GM19395 (cell line): ENCODE results near the gene INO80E.

Experiments used
- ATAC-seq: cut with Tn5 transposase; IDR thresholded peaks from one replicate; pipeline ENCODE4 v1.9.1; 2021; ENCODE audit warnings: mild to moderate bottlenecking, moderate library complexity; ENCODE audit not compliant: unreplicated experiment

INO80E gene

DNA sequence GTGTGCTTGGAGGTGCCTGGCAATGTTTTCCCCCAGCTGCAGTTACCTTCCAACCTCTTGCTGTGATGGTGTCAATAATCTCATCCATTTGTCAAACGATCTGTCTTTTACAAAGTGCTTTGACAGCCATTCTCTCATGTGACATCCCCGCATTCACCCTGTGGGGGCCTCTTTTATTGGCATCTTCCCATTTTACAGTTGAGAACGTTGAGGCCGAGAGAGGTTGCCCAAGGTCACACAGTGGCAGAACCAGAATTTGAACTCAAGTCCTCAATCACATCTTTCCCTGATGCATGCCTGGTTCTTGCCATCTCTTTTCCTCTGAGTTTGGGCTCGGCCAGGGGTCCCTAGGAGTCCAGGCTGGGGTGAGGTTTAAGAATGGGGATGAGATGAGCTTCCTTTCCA is 20.9 kb upstream of the INO80E start:
- ATAC-seq: no peak

DNA sequence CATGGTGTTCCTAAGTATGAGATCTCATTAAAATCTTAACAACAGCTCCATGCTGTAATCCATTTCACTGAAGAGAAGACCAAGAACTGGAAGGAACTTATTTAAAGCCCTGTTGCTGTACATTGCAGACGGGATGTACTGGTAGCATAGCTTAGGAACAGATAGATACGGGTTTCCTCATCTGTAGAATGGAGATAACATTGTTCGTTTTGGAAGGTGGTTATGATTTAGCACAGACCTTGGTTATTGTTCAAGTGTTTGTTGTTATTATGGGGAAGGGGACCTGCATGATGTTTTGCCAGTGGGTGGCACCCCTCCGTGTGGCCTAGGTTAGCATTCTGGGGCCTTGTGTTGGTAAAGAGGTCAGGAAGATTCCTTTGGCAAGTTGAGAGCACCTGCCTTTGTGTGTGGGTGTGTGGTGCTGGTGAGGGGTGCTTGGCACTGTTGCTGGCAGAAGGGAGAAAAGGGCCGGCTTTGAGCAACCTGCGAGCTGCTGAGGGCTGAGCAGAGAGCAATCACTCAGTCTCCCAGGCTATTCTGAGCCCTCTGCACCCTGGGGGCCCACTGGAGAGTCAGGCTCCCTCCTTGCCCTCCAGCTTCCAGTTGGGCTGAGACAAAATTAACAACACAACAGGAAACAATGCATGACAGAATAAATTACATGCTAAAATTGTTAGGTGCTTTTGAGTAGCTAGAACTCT is 20.1 kb upstream of the INO80E start:
- ATAC-seq: no peak

DNA sequence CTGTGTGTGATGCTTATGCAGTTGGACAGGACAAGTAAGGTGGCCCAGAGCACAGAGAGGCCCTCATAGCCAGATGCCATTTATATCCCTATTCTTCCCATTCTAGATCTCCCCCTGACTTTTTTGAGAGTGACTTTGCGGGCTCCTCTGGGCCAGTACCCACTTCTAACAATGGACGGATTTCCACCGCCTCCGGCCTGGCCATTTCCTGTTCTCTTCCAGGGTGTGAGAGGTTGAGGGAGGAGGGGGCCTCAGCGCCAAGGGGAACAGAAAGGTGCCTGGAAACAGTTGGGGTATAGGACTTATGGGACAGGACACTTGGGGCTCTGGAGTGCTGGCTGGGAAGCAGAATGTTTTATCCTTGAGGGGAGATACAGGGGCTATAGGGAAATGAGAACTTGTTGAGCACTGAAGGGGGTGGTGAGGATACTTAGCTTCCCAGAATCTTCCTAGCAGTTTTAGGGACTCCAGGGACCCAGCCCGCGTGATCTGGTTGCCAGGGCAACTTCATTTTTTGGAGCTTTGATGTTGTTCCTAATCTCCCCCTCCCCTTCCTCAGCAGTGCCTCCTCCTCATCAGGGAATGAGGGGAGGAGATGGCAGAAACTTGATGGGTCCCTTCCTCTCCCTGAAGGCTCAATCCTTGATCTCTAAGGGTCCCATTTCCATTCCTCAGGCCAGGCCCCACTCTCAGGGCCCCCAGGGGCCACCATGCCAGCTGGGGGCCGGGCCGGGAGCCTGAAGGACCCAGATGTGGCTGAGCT is 18.8 kb upstream of the INO80E start:
- ATAC-seq: no peak

DNA sequence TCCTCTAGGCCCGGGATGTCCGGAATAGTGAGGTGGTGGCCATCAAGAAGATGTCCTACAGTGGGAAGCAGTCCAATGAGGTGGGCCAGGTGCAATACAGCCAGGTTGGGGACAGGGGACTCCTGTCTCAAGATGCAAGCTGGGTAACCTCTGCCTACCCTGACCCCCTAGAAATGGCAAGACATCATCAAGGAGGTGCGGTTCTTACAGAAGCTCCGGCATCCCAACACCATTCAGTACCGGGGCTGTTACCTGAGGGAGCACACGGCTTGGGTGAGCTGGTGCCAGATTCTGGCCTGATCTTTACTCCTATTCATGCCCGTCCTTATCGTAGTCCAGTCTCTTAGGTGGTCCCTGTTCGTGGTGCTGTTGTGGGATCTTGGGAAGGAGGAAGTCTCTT is 18.0 kb upstream of the INO80E start:
- no peak for ATAC-seq

DNA sequence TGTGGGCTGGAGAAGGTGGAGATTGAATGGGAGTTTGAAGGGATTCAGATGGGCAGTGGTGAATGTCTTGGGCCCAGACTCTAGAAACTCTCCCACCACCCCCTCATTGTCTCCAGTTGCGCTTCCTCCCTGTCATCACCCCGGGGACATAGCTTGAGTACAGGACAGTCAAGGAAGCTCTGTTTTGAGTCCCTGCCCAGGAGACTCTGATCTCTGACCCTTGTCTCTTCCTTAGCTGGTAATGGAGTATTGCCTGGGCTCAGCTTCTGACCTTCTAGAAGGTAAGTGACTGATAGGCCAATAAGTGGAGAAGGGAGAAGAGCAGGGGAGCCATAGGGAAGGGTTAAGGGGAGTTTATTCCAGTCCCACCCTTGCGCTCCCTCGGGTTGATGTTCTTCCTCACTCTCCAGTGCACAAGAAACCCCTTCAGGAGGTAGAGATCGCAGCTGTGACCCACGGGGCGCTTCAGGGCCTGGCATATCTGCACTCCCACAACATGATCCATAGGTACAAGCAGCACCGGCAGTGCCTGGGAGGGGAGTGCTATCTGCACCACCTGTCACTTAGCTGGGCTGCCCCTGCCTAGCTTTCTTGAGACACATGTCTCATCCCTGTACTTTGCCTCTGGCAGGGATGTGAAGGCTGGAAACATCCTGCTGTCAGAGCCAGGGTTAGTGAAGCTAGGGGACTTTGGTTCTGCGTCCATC is 17.3 kb upstream of the INO80E start:
- no peak for ATAC-seq

DNA sequence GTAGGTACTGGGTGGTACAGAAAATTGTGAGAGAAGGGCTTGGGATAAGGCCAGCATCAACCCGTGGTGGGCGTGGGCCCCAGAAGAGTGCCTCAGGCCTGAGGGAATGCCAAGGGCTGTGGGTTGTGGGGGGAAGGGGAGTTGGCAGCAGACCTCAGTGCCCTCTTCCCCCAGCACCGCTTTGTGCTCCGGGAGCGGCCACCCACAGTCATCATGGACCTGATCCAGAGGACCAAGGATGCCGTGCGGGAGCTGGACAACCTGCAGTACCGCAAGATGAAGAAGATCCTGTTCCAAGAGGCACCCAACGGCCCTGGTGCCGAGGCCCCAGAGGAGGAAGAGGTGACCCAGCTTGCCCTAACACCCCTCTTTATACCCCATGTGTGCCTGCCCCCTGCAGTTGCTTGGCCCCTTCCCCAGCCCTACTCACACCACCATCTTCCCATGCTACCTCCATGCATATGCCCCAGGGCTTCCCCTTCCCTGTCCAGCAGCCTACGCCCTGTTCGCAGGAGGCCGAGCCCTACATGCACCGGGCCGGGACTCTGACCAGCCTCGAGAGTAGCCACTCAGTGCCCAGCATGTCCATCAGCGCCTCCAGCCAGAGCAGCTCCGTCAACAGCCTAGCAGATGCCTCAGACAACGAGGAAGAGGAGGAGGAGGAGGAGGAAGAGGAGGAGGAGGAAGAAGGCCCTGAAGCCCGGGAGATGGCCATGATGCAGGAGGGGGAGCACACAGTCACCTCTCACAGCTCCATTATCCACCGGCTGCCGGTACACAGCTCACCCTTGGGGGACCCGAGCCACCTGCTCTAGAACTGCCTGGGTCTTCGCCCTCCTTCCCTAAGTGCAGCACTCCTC is 13.3 kb upstream of the INO80E start:
- no peak for ATAC-seq

DNA sequence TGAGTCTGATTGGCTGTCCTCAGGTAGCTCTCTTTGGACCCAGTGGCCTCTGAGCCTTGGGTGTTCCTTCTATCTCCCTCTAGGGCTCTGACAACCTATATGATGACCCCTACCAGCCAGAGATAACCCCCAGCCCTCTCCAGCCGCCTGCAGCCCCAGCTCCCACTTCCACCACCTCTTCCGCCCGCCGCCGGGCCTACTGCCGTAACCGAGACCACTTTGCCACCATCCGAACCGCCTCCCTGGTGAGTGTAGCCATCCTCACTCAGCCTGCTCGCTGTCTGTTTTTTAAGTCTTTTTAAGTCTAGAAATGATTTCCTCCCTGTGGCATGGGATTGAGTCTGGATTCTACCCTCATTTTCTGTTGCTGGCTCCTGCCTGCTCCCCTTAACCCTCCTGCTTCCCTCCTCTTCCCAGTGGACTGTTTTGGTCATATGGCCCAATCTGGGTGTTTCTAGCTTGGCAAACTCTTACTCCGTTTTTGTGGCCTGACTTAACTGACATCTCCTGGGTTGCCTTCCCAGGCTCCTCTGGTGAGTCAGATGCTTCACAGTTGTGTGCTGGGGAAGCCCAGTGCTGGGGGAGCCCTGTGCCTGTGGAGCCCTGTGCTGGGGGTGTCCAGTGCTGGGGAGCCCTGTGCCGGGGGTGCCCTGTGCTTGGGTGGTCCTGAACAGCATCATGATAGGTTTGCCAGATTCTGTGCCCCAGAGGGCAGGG is 12.5 kb upstream of the INO80E start:
- ATAC-seq: no peak

DNA sequence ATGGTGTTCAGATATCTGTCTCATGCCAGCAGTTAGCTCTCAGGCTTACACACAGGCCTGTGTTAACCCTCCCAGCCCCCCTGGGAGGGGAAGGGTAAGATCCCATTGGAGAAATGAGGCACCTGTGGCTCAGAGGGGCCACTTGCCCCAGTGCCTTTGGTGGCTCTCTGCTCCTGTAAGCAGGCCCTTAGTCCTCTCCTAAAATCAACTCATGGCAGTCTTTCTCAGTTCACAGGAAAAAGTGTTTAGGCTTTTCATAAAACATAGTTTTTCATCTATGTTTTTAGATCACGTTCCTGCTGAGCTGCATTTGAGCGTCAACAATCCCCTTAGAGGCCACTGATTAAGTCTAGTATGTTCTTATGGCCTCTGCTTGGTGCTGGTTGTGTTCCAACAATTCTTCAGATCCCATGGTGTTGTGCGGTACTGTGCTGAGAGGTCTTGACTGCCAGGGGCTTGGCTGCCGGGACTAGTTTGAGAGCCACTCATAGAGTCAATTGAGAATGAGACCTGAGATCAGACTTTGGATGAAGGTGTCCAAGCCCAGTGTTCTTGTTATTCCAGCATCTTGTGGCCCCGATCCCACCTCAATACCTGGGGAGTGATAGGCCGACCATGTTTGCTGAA is 11.8 kb upstream of the INO80E start:
- no peak for ATAC-seq

DNA sequence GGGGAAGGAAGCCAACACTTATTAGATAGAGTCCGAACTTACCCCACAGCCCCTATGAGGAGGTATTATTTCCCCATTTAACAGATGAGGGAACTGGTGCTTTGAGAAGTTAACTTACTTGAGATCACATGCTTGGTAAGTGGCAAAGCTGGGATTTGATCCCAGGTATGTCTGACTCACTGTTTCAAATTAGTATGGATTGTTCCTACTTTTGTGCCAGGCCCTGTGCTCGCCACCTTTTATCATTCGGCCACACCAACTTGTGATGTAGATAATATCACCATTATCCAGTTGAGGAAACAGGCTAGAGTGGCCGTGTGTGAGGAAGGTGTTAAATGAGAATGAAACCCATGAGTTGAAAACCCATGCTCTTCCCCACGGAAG is 11.3 kb upstream of the INO80E start:
- no peak for ATAC-seq

DNA sequence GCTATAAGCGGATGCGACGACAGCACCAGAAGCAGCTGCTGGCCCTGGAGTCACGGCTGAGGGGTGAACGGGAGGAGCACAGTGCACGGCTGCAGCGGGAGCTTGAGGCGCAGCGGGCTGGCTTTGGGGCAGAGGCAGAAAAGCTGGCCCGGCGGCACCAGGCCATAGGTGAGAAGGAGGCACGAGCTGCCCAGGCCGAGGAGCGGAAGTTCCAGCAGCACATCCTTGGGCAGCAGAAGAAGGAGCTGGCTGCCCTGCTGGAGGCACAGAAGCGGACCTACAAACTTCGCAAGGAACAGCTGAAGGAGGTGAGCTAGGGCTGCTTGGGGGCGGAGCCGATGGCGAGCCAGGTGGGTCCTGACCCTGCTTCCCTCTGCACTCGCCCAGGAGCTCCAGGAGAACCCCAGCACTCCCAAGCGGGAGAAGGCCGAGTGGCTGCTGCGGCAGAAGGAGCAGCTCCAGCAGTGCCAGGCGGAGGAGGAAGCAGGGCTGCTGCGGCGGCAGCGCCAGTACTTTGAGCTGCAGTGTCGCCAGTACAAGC is 10.7 kb upstream of the INO80E start:
- ATAC-seq: no peak

DNA sequence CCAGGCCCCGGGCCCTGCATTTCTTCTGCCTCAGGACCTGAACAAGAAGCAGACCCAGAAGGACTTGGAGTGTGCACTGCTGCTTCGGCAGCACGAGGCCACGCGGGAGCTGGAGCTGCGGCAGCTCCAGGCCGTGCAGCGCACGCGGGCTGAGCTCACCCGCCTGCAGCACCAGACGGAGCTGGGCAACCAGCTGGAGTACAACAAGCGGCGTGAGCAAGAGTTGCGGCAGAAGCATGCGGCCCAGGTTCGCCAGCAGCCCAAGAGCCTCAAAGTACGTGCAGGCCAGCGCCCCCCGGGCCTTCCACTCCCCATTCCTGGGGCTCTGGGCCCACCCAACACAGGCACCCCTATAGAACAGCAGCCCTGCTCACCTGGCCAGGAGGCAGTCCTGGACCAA is 9.8 kb upstream of the INO80E start:
- ATAC-seq: no peak

DNA sequence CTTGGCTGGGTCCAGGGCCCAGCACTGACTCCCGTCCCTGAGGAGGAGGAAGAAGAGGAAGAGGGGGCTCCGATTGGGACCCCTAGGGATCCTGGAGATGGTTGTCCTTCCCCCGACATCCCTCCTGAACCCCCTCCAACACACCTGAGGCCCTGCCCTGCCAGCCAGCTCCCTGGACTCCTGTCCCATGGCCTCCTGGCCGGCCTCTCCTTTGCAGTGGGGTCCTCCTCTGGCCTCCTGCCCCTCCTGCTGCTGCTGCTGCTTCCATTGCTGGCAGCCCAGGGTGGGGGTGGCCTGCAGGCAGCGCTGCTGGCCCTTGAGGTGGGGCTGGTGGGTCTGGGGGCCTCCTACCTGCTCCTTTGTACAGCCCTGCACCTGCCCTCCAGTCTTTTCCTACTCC is 9.1 kb upstream of the INO80E start:
- ATAC-seq: no peak

DNA sequence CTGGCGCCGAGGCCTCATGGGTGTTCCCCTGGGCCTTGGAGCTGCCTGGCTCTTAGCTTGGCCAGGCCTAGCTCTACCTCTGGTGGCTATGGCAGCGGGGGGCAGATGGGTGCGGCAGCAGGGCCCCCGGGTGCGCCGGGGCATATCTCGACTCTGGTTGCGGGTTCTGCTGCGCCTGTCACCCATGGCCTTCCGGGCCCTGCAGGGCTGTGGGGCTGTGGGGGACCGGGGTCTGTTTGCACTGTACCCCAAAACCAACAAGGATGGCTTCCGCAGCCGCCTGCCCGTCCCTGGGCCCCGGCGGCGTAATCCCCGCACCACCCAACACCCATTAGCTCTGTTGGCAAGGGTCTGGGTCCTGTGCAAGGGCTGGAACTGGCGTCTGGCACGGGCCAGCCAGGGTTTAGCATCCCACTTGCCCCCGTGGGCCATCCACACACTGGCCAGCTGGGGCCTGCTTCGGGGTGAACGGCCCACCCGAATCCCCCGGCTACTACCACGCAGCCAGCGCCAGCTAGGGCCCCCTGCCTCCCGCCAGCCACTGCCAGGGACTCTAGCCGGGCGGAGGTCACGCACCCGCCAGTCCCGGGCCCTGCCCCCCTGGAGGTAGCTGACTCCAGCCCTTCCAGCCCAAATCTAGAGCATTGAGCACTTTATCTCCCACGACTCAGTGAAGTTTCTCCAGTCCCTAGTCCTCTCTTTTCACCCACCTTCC is 8.5 kb upstream of the INO80E start:
- no peak for ATAC-seq

DNA sequence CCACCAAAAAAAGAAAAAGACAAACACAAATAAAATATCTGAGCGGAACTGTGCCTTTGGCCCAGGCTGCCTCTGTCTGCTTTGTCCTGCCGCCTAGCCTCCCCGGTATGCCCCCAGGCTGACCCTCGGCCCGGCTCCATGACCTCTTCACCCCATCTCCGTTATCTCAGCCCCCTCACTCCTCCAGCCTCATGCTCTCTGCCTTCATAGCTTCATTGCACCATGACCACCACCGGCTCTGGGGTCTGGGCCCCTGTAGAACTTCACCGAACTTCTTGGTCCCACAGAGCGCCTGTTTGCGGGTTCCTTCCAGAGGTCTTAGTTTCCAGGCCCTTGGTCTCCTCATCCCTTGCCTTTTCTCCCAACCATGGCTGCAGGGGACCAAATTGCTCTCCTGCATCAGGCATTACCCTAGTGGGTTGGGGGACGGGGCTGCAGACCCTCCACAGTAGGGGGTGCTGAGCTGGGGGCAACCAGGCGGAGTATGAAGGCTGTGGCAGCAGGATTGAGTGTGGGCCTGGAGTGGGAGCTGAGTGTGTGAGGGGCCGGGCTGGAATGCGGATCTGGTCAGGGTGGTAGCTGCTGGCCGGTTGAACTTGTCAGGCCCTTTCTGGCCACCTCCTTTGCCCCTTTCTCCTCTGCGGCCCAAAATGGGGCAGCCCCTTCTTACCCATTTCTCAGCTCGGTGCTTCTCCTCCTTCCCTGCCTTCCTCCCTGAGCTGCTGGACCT is 7.5 kb upstream of the INO80E start:
- no peak for ATAC-seq

DNA sequence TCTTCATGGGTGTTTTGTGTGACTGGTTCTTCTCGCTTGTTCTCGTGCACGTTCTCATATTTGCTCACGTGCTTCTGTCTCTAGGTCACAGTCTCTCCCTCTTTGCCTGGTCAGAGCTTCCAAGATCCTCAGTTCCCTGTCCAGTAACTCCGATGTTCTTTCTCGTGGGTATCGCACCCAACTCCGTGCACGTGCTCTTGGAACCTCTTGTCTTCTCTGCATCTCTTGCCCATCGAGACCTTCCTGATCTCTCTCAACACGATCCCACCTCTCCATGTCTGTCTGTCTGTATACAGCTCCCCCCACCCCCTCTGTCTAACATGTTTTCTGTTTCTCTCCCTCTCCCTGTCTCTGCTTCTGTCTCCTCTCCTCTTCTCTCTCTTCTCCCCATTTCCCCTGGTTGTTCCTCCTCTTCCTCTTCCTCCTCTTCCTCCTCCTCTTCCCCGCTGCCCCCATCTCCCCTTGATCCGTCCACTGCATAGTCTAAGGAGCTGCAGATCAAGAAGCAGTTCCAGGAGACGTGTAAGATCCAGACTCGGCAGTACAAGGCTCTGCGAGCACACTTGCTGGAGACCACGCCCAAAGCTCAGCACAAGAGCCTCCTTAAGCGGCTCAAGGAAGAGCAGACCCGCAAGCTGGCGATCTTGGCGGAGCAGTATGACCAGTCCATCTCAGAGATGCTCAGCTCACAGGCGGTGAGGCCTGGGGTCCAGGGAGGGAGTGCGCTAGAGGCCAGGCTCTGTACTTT is 6.8 kb upstream of the INO80E start:
- no peak for ATAC-seq

DNA sequence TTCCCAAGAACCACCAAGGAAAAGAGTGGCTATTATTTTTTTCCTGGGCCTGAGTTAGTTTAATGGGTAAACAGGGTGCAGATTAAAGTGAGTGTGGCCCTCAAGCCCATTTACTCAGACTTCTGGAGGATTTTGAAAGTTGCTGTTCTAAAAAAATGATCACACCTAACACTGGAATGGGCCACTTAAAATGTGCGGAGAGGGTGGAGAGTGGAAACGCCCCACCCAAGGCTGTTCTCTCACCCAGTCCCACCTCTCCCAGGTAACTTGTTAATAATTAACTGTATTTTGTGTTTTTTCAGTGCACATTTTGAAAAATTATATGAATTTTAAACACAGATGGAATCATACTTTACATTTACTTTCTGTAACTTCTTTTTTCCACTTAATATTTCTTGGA is 6.0 kb upstream of the INO80E start:
- ATAC-seq: no peak

DNA sequence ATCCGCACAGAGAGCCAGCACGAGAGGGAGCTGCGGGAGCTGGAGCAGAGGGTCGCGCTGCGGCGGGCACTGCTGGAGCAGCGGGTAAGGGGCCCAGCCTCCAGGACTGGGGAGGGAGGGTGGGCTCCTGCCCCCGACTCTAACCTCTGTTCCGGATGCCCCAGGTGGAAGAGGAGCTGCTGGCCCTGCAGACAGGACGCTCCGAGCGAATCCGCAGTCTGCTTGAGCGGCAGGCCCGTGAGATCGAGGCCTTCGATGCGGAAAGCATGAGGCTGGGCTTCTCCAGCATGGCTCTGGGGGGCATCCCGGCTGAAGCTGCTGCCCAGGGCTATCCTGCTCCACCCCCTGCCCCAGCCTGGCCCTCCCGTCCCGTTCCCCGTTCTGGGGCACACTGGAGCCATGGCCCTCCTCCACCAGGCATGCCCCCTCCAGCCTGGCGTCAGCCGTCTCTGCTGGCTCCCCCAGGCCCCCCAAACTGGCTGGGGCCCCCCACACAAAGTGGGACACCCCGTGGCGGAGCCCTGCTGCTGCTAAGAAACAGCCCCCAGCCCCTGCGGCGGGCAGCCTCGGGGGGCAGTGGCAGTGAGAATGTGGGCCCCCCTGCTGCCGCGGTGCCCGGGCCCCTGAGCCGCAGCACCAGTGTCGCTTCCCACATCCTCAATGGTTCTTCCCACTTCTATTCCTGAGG is 5.0 kb upstream of the INO80E start:
- no peak for ATAC-seq
